ENCODE data around the gene NEUROG2. TPM values are rescaled to one million over a fixed set of nuclear protein-coding genes. Genes with fewer than 3 reads are reported as not detected.

The NEUROG2 gene
- total and polyA plus RNA-seq, 7 donors = not detected

GRCh38 chr4:112532267-112532666, 16.3 kb upstream of the NEUROG2 start:
- peaks cover 0 to 5% (median 4%) of the 10 kb centered on the region in 3 donors for H3K27me3 ChIP-seq (ENCODE audit: insufficient read depth in 3 of 3, low read length in 2 of 3)
- H3K27ac ChIP-seq = no peak overlapping the region
- intact Hi-C loops (cut with DNase I) = no loop called here
- WGBS, 3 donors = 56 to 57% (median 56%) methylated on average over 3 of the region's 3 CpGs
- no peaks in the 10 kb centered on the region for H3K36me3 ChIP-seq (ENCODE audit: insufficient read depth in 1 of 2, low read depth in 1 of 2)
- no peak for ATAC-seq
- H3K4me3 ChIP-seq = no peak overlapping the region
- no peak for TF ChIP-seq CTCF (IDR thresholded peaks at IDR 0.05)
- no peaks in the 10 kb centered on the region for H3K9me3 ChIP-seq
- DNase-seq = no peak
- no peaks in the 10 kb centered on the region for H3K4me1 ChIP-seq

DNA sequence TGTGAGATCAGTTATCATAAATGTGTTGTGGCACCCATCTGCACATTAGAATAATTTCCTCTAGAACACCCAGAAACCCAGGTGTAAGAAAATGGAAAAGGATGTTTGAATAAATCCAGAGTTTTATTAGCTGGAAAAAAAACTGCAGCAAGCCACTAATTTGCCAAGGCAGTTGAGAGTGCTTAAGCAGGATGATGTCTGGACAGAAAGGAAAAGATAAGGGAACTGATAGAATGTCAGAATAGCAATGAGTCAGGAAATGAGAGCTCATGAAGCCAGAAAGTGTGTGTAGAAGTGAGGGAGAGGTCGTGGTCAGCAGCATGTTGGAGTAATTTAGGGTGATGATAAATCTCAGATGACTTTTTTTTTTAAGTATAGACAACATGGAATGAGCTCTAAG, 15.2 kb upstream of the NEUROG2 start:
- TF ChIP-seq CTCF (IDR thresholded peaks at IDR 0.05) = no peak
- ATAC-seq (no peak), DNase-seq (no peak)
- Histone ChIP-seq H3K27ac (no peak overlapping the region), H3K27me3 (ENCODE audit: insufficient read depth in 3 of 3, low read length in 2 of 3) (peaks cover 0 to 5% (median 4%) of the 10 kb centered on the region in 3 donors), H3K9me3 (no peaks in the 10 kb centered on the region), H3K4me1 (no peaks in the 10 kb centered on the region), H3K4me3 (no peak overlapping the region), H3K36me3 (ENCODE audit: insufficient read depth in 1 of 2, low read depth in 1 of 2) (no peaks in the 10 kb centered on the region)
- intact Hi-C loops (cut with DNase I) = no loop called here
- WGBS, 3 donors = 36 to 50% (median 46%) methylated on average over 1 of the region's 1 CpG

DNA sequence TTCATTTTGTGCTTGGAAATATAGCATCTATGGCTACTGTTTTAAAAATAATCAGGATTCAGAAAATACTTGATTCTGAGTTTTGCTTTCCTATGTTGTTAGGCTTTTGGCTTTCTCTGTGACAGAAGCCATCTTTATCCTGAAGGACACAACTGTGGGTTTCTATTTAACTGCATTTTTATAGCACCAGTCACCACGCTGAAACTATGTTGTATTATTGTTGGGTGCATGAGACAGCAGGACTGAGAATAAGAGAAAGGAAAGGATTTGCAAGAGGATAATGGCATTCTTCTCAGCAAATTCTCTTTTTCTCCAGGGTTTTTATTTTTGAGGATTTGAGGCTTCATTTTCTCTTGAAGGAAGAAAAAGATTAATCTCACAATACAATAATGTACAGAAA, 10.1 kb upstream of the NEUROG2 start:
- H3K27me3 ChIP-seq (ENCODE audit: insufficient read depth in 3 of 3, low read length in 2 of 3) = peaks cover 0 to 46% (median 31%) of the 10 kb centered on the region in 3 donors
- H3K27ac ChIP-seq = no peak overlapping the region
- DNase-seq = no peak
- intact Hi-C loops (cut with DNase I) = loop anchor here in 1 of 2 donors (10.0 kb wide), 1 partner anchor 431 kb away; no protein-coding TSS in a partner anchor
- no peaks in the 10 kb centered on the region for H3K9me3 ChIP-seq
- WGBS, 3 donors = 70 to 74% (median 72%) methylated on average over 1 of the region's 1 CpG
- no peak for TF ChIP-seq CTCF (IDR thresholded peaks at IDR 0.05)
- ATAC-seq = no peak
- H3K36me3 ChIP-seq (ENCODE audit: insufficient read depth in 1 of 2, low read depth in 1 of 2) = no peaks in the 10 kb centered on the region
- H3K4me1 ChIP-seq = peaks cover 2% of the 10 kb centered on the region
- no peak overlapping the region for H3K4me3 ChIP-seq

DNA sequence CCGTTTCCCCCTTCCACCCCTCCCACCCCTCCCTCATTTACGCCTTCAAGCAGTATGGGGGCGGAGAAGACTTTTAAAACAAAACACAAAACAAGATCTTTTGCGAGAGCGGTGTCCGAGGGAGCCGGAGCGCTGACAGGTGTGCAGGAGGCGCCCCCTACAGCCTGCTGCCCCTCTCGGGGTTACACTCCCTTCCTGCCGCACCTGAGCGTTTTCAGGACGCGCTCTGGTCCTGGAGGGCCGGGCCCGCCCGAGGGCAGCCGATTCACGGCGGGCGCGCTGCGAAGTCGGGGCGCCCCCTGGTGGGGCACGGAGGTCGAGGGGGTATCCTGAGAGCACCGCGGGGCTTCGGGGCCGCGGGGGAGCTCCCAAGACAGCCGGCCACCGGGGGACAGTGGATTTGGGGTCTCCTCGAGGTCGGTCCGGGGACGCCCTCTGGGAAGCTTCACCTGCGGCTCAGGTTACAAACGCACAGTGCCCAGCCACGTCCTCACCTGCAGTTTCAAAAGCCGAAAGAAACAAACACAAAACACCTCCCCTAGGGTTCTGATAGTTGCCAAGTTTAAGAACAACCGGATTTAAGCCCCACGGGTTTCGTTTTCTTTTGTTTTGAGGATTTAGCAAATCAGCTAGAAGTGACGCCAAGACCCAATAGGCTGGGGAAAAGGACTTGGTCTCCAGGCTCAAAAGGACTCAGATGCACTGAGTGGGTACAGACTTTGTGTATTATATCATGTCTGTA, 8.0 kb upstream of the NEUROG2 start:
- WGBS, 3 donors = 2 to 5% (median 3%) methylated on average over 40 to 46 of the region's 46 CpGs
- intact Hi-C loops (cut with DNase I) = loop anchor here (1.0 to 10.0 kb wide), 3 partner anchors 195 to 429 kb away; no protein-coding TSS in a partner anchor
- no peaks in the 10 kb centered on the region for H3K9me3 ChIP-seq
- peak; percentile 71 for TF ChIP-seq CTCF (IDR thresholded peaks at IDR 0.05)
- H3K27ac ChIP-seq = no peak overlapping the region
- DNase-seq (peak; percentile 44 to 76), ATAC-seq (peak; percentile 71 to 95 (median 82))
- H3K36me3 ChIP-seq (ENCODE audit: insufficient read depth in 1 of 2, low read depth in 1 of 2) = no peaks in the 10 kb centered on the region
- H3K27me3 ChIP-seq (ENCODE audit: insufficient read depth in 3 of 3, low read length in 2 of 3) = peaks cover 0 to 66% (median 36%) of the 10 kb centered on the region in 3 donors
- peaks cover 2% of the 10 kb centered on the region for H3K4me1 ChIP-seq
- peak overlapping the region; percentile 55 for H3K4me3 ChIP-seq

All from psoas muscle (tissue), 8 donors.